Measurements from ENCODE around the gene MRPL36.

Gene MRPL36

GRCh38 chr5:1781726-1782384 lies 17.8 kb downstream of the MRPL36 start:
- no peak for DNase-seq (ENCODE audit: low read depth in 3 of 3)

- DNase-seq (ENCODE audit: low read depth in 3 of 3) = no peak
Measured at GRCh38 chr5:1781107-1781506, 18.5 kb downstream of the MRPL36 start.

GRCh38 chr5:1780614-1780930 lies 19.1 kb downstream of the MRPL36 start:
- no peak for DNase-seq (ENCODE audit: low read depth in 3 of 3)

- DNase-seq (ENCODE audit: low read depth in 3 of 3) = no peak
Measured at GRCh38 chr5:1779782-1780613, 19.6 kb downstream of the MRPL36 start.

- no peak for DNase-seq (ENCODE audit: low read depth in 3 of 3)
Measured at GRCh38 chr5:1779021-1779680, 20.5 kb downstream of the MRPL36 start.

GRCh38 chr5:1778138-1779020 lies 21.3 kb downstream of the MRPL36 start:
- DNase-seq (ENCODE audit: low read depth in 3 of 3) = no peak

GRCh38 chr5:1777281-1778137 lies 22.1 kb downstream of the MRPL36 start:
- no peak for DNase-seq (ENCODE audit: low read depth in 3 of 3)

GRCh38 chr5:1776831-1777230 lies 22.8 kb downstream of the MRPL36 start:
- no peak for DNase-seq (ENCODE audit: low read depth in 3 of 3)

GRCh38 chr5:1772634-1773033 lies 27.0 kb downstream of the MRPL36 start:
- no peak for DNase-seq (ENCODE audit: low read depth in 3 of 3)

GRCh38 chr5:1771149-1772065 lies 28.2 kb downstream of the MRPL36 start:
- no peak for DNase-seq (ENCODE audit: low read depth in 3 of 3)

- DNase-seq (ENCODE audit: low read depth in 3 of 3) = no peak
Measured at GRCh38 chr5:1770443-1770802, 29.2 kb downstream of the MRPL36 start.

GRCh38 chr5:1769752-1770442 lies 29.7 kb downstream of the MRPL36 start:
- DNase-seq (ENCODE audit: low read depth in 3 of 3) = no peak

GRCh38 chr5:1769017-1769640 lies 30.5 kb downstream of the MRPL36 start:
- no peak for DNase-seq (ENCODE audit: low read depth in 3 of 3)

GRCh38 chr5:1768283-1769000 lies 31.2 kb downstream of the MRPL36 start:
- no peak for DNase-seq (ENCODE audit: low read depth in 3 of 3)

- DNase-seq (ENCODE audit: low read depth in 3 of 3) = no peak
Measured at GRCh38 chr5:1767524-1768282, 31.9 kb downstream of the MRPL36 start.

GRCh38 chr5:1765880-1766235 lies 33.8 kb downstream of the MRPL36 start:
- no peak for DNase-seq (ENCODE audit: low read depth in 3 of 3)

- no peak for DNase-seq (ENCODE audit: low read depth in 3 of 3)
Measured at GRCh38 chr5:1765141-1765879, 34.3 kb downstream of the MRPL36 start.
